HepG2 (cell line): ENCODE data around the gene AGFG1. TPM values are rescaled to one million over a fixed set of nuclear protein-coding genes. Genes with fewer than 3 reads are reported as not detected.

Experiments used
- EP300 ChIP-seq, 3 experiments: sonication (generic) in 1 of 3; formaldehyde crosslinking in 1 of 3; IDR thresholded peaks; 2 replicates each; pipeline versions ENCODE4 v1.5.1 to v1.6.1; 2011 to 2020; ENCODE audit warnings: low read depth in 2 of 3, low read length in 2 of 3, borderline replicate concordance in 1 of 3, improper control_type of control experiment in 1 of 3, mild to moderate bottlenecking in 1 of 3, missing genetic modification reagents in 1 of 3, moderate library complexity in 1 of 3
- ETV6 ChIP-seq: sonication (generic); formaldehyde crosslinking; conservative IDR thresholded peaks from 2 replicates; pipeline ENCODE4 v1.4.0; 2020; ENCODE audit warnings: missing genetic modification reagents
- HMG20B ChIP-seq: conservative IDR thresholded peaks from 2 replicates; pipeline ENCODE4 v1.6.1; 2016; ENCODE audit warnings: missing genetic modification reagents, missing compliant biosample characterization
- KDM6A ChIP-seq: IDR thresholded peaks from 2 replicates; pipeline ENCODE4 v1.6.1; 2016; ENCODE audit warnings: low read depth
- MAFG ChIP-seq: sonication (generic); formaldehyde crosslinking; IDR thresholded peaks from 2 replicates; pipeline ENCODE4 v1.5.1; 2020; ENCODE audit warnings: mild to moderate bottlenecking, missing genetic modification reagents
- MBD4 ChIP-seq: IDR thresholded peaks from 2 replicates; pipeline ENCODE4 v1.6.1; 2012; ENCODE audit warnings: low read length, inconsistent platforms, borderline replicate concordance
- MTA1 ChIP-seq: sonication (generic); formaldehyde crosslinking; IDR thresholded peaks from 2 replicates; pipeline ENCODE4 v1.4.0; 2020; ENCODE audit warnings: missing genetic modification reagents, mild to moderate bottlenecking, borderline replicate concordance
- NR2F6 ChIP-seq, 2 experiments: IDR thresholded peaks; 2 replicates each; pipeline ENCODE4 v1.6.1; 2016; ENCODE audit warnings: antibody characterized with exemption in 1 of 2, mild to moderate bottlenecking in 1 of 2
- PAXIP1 ChIP-seq: sonication (generic); formaldehyde crosslinking; conservative IDR thresholded peaks from 2 replicates; pipeline ENCODE4 v1.4.0; 2020; ENCODE audit warnings: mild to moderate bottlenecking, missing genetic modification reagents, moderate library complexity
- RNF2 ChIP-seq: fragments of 450-650 bp; conservative IDR thresholded peaks from 2 replicates; pipeline ENCODE4 v1.6.1; 2016; ENCODE audit warnings: low read depth
- SSRP1 ChIP-seq: IDR thresholded peaks from 2 replicates; pipeline ENCODE4 v1.6.1; 2016; ENCODE audit warnings: control low read depth
- ZBTB21 ChIP-seq: sonication (generic); formaldehyde crosslinking; IDR thresholded peaks from 2 replicates; pipeline ENCODE4 v1.4.0; 2020; ENCODE audit warnings: missing genetic modification reagents
- ZFP41 ChIP-seq: sonication (generic); formaldehyde crosslinking; IDR thresholded peaks from 2 replicates; pipeline ENCODE4 v1.4.0; 2020; ENCODE audit warnings: mild to moderate bottlenecking, missing genetic modification reagents, borderline replicate concordance
- ZNF207 ChIP-seq: fragments of 450-650 bp; IDR thresholded peaks from 2 replicates; pipeline ENCODE4 v1.6.1; 2016; ENCODE audit warnings: antibody characterized with exemption, borderline replicate concordance
- ZNF646 ChIP-seq: sonication (generic); formaldehyde crosslinking; IDR thresholded peaks from 2 replicates; pipeline ENCODE4 v1.9.0; 2021; ENCODE audit warnings: mild to moderate bottlenecking, missing genetic modification reagents
- polyA plus RNA-seq, 8 experiments: library from polyadenylated mRNA; depleted of rRNA in 3 of 8; stranded (reverse) in 7 of 8; unstranded in 1 of 8; fragments of >200 nt; fragmentation: Illumina TruSeq in 4 of 8; extraction: Trizol in 4 of 8; gene quantifications; 2 replicates each; pipeline versions ENCODE4 v1.2.1 to v1.2.3, GENCODE V29; 2011 to 2016; ENCODE audit warnings: low read depth in 4 of 8, missing spikeins in 1 of 8, mixed read lengths in 1 of 8; ENCODE audit not compliant: insufficient read depth in 1 of 8
- total RNA-seq, 5 experiments: library from RNA; depleted of rRNA; stranded (reverse); fragments of >200 nt; fragmentation: Illumina TruSeq; extraction: Trizol; gene quantifications; 2 replicates each; pipeline ENCODE4 v1.2.3, GENCODE V29; 2016; ENCODE audit warnings: low read depth in 1 of 5
- TF ChIP-seq, protein P1 (sequence below): IDR thresholded peaks from 2 replicates; pipeline ENCODE4 v1.4.0; 2020; ENCODE audit warnings: mild to moderate bottlenecking, missing genetic modification reagents

Gene AGFG1
- total and polyA plus RNA-seq, 2 of the 13 experiments (the other 11 are each of a cell fraction or from before 2014, with no cell fraction given): 145 to 168 TPM

DNA sequence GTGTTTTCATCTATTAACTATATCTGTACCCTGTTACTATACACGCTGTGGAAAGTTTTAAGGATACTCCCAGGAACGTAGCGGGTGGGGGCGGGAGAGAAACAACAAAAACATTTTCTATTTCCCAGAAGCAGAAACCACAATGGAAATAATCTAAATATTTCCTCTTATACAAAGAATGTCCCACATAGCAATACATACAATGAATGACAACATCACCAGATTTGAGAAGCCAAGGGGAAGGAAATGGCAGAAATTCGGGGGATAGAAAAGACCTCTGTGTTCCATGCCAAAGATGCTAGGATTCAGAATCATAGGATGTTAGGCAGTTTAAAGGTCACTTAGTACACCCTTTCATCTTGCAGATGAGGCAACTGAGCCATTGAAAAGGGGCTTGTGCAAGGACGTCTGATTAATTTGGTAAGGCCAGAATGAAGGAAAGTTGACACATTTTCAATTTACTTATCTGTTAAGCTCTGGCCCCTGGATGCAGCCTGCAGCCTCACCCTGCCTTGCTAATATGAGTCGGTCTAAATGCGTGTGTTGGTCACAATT lies 43.1 kb upstream of the AGFG1 start (continued):
- no peak for TF ChIP-seq ZNF646
- no peak for TF ChIP-seq HMG20B
- TF ChIP-seq EP300 (IDR thresholded peaks at IDR 0.05; ENCODE audit: low read depth in 2 of 2, low read length in 2 of 2): peak; percentile 57 to 77; a peak in 2 of 4 replicates
- TF ChIP-seq EP300 (CRISPR knock-in tag; IDR thresholded peaks at IDR 0.05; ENCODE audit: borderline replicate concordance): peak; percentile 67; the same call in 1 of the 2 replicates
- TF ChIP-seq MAFG (CRISPR knock-in tag): no peak
- TF ChIP-seq, protein P1, sequence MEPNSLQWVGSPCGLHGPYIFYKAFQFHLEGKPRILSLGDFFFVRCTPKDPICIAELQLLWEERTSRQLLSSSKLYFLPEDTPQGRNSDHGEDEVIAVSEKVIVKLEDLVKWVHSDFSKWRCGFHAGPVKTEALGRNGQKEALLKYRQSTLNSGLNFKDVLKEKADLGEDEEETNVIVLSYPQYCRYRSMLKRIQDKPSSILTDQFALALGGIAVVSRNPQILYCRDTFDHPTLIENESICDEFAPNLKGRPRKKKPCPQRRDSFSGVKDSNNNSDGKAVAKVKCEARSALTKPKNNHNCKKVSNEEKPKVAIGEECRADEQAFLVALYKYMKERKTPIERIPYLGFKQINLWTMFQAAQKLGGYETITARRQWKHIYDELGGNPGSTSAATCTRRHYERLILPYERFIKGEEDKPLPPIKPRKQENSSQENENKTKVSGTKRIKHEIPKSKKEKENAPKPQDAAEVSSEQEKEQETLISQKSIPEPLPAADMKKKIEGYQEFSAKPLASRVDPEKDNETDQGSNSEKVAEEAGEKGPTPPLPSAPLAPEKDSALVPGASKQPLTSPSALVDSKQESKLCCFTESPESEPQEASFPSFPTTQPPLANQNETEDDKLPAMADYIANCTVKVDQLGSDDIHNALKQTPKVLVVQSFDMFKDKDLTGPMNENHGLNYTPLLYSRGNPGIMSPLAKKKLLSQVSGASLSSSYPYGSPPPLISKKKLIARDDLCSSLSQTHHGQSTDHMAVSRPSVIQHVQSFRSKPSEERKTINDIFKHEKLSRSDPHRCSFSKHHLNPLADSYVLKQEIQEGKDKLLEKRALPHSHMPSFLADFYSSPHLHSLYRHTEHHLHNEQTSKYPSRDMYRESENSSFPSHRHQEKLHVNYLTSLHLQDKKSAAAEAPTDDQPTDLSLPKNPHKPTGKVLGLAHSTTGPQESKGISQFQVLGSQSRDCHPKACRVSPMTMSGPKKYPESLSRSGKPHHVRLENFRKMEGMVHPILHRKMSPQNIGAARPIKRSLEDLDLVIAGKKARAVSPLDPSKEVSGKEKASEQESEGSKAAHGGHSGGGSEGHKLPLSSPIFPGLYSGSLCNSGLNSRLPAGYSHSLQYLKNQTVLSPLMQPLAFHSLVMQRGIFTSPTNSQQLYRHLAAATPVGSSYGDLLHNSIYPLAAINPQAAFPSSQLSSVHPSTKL (CRISPR knock-in tag): peak; percentile 76
- TF ChIP-seq MTA1 (CRISPR knock-in tag): no peak
- no peak for TF ChIP-seq KDM6A (CRISPR knock-in tag)
- no peak for TF ChIP-seq MBD4
- no peak for TF ChIP-seq ETV6 (CRISPR knock-in tag)
- TF ChIP-seq ZFP41 (CRISPR knock-in tag): no peak
- no peak for TF ChIP-seq ZBTB21
- TF ChIP-seq RNF2: no peak
- TF ChIP-seq SSRP1 (CRISPR knock-in tag): no peak
- no peak for TF ChIP-seq PAXIP1 (CRISPR knock-in tag)
- TF ChIP-seq NR2F6 (IDR thresholded peaks at IDR 0.05): peak; percentile 34; the same call in 1 of the 2 replicates
- no peak for TF ChIP-seq NR2F6 (CRISPR knock-in tag; IDR thresholded peaks at IDR 0.05)
- no peak for TF ChIP-seq ZNF207
